HG03064 (cell line): ENCODE data around the gene TMEM248.
"Not testable (repeated sequence)": the region's sequence is repeated elsewhere in the genome, so short reads cannot be mapped to it uniquely, and the experiment has no call there.

ENCODE experiments used
- ATAC-seq: cut with Tn5 transposase; IDR thresholded peaks from one replicate; pipeline ENCODE4 v1.9.1; 2021; ENCODE audit warnings: low read depth; ENCODE audit not compliant: unreplicated experiment

Gene TMEM248

GRCh38 chr7:66946545-66946944 lies 25.5 kb downstream of the TMEM248 start:
- ATAC-seq, result no peak

DNA sequence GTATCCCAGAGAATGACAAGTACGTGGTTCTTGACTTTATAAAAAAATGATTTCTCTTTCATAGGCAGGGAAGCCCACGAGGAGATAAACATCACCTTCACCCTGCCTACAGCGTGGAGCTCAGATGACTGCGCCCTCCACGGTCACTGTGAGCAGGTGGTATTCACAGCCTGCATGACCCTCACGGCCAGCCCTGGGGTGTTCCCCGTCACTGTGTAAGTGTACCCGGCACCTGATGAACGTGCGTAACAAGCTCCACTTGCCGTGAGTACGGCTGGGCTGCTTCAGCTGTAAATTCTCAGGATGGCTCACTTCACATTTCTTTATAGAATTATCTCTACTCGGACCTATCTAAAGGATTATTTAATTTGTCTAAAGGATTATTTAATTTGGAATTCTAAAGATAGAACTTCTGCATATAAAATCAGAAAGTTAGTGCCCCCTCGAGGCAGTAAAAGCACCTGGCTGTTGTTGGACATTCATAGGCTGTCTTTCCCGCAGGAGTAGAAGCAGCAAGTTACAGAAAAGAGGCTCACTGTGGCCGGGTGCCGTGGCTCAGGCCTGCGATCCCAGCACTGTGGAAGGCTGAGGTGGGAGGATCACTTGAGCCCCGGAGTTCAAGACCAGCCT lies 27.6 kb downstream of the TMEM248 start:
- no peak for ATAC-seq

GRCh38 chr7:66950311-66950710 lies 29.3 kb downstream of the TMEM248 start:
- ATAC-seq, result no peak

- ATAC-seq, result no peak
These were observed 29.7 kb downstream of the TMEM248 start for GRCh38 chr7:66950763-66951162.

GRCh38 chr7:66952343-66953043 lies 31.5 kb downstream of the TMEM248 start:
- no peak for ATAC-seq

DNA sequence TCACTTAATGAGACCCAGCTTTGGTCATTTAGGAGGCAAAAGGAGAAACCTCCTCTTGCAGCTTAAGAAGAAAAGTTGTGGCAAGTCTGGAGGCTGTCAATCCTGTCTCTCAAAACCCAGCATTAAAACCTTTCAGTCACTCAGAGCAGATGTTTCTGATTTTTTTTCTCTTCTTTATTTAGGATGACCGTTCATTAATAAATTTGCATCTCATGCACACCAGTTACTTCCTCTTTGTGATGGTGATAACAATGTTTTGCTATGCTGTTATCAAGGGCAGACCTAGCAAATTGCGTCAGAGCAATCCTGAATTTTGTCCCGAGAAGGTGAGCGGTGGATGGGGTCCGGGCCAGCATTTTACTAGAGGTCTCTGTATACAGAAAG lies 32.0 kb downstream of the TMEM248 start:
- no peak for ATAC-seq

- no peak for ATAC-seq
These were observed 36.7 kb downstream of the TMEM248 start for GRCh38 chr7:66957595-66958290.

DNA sequence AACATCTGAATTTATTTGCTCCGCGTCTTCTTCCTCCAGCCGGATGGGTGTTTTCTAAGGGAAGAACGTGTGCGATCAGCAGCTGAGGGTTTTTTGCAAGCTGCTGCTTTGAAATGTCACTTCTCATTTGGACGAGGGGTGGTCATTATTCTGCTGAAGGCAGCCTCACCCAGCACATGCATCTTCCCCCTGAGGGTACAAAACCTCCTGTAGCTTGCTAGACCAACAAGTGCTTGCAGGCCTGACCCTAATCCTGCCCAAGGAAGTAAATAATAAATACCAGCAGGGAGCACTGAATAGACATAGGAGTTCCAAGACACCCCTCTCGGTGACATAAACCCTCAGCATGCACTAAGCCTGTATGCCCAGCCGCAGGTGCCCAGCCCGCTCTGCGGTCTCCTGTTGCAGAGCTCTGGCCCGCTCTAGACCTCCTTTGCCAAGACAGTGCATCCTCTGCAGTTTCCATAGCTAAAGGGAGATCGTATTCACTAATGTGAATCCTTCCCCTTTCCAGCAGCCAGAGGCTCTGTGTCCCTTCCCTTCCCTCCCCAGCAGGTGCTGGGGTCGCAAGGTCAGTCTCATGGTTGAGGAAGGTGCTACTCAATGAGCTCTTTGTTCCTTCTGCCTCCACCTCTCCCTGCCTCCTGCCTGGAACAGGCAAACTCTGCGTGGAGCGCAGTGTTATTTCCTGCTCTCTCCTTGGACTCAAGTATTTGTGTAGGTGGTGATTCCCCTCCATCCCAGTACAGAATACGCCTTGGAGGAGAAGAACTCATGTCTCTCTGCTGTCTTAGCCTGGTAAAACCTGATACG lies 37.7 kb downstream of the TMEM248 start:
- no peak for ATAC-seq

- no peak for ATAC-seq
These were observed 39.2 kb downstream of the TMEM248 start for GRCh38 chr7:66960192-66960591.

- no peak for ATAC-seq
These were observed 40.1 kb downstream of the TMEM248 start for GRCh38 chr7:66961096-66961495.

GRCh38 chr7:66964411-66964810 lies 43.4 kb downstream of the TMEM248 start:
- ATAC-seq, result no peak

- ATAC-seq, result no peak
These were observed 46.0 kb downstream of the TMEM248 start for GRCh38 chr7:66967029-66967428.

GRCh38 chr7:66969001-66969400 lies 48.0 kb downstream of the TMEM248 start:
- ATAC-seq, result not testable (repeated sequence)

- ATAC-seq, result no peak
These were observed 49.3 kb downstream of the TMEM248 start for GRCh38 chr7:66970310-66970709.

DNA sequence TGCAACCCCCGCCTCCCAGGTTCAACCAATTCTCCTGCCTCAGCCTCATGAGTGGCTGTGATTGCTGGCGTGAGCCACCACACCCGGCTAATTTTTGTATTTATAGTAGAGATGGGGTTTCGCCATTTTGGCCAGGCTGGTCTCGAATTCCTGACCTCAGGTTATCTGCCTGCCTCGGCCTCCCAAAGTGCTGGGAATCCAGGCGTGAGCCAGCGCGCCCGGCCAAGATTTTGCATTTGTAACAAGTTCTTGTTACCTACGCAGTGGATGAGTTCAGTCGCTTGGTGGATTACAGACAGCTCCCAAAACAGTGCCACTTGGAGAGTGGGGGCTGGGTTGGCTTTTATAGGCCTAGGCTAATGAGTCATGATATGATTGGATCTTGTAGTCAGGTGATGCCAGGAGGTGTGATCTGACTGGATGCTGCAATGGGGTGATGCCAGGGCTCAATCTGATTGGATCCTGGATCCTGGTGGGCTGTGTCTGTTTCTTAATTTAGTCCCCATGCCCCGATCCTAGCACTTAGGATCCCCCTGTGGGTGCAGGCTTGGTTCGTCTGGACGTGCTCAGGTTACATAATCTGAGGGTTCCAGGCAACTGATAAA lies 54.1 kb downstream of the TMEM248 start:
- ATAC-seq, result no peak

DNA sequence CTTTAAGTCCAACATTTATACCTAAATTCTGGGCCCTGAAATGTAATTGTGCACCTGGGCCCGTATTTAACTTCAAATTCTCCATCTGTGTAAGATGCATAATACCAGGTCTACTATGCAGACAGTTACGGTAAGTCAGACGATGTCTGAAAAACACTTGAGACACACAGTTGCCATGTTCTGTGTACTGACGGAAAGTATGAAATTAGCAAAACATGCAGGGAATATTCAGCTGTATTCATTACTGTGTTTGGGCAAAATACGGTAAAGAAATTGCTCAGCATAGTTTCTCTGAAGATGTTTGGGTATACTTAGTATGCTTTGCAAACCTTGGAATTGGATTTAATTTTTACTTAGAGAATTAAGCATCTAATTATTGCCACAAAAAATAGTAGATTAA lies 57.3 kb downstream of the TMEM248 start:
- not testable (repeated sequence) for ATAC-seq

DNA sequence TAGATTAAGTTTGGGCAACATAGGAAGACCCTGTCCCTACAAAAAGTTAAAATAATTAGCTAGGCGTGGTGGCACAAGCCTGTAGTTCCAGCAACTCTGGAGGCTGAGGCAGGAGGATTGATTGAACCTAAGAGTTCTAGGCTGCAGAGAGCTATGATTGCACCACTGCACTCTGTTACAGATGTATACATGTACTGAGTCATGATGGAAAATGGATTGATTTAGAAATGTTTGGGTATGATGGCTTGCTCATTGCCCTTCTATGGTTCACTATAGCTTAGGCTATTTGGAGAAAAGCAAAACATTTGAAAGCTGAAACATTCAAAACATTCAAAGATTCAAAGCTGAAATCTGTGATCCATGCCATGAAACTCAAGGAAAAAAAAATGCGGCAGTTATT lies 58.0 kb downstream of the TMEM248 start:
- ATAC-seq, result not testable (repeated sequence)

DNA sequence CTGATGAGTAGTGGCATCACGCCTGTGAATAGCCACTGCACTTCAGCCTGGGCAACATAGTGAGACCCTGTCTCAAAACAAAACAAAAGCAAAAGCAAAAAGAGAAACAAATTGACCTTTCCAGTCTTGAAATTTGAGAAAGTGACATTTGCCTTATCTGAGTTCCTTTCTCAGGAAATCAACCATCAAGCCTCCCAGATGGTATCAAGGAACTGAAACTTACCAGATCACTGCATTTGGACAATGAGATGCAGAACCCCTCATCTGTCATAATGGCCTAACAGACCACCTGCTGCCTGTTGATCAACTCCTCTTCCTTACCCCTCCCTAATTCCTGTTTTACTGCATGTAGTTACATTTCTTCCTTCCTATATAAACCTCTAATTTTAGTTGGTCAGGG lies 59.3 kb downstream of the TMEM248 start:
- not testable (repeated sequence) for ATAC-seq

GRCh38 chr7:66989552-66989951 lies 68.5 kb downstream of the TMEM248 start:
- ATAC-seq, result not testable (repeated sequence)

- ATAC-seq, result not testable (repeated sequence)
These were observed 73.0 kb downstream of the TMEM248 start for GRCh38 chr7:66994051-66994450.

- ATAC-seq, result not testable (repeated sequence)
These were observed 73.6 kb downstream of the TMEM248 start for GRCh38 chr7:66994691-66995049.
